PFSK-1 (cell line): ENCODE results near the gene SLC9A2.

Experiments used
- POLR2AphosphoS5 ChIP-seq: IDR thresholded peaks from 2 replicates; pipeline ENCODE4 v1.6.1; 2012; ENCODE audit warnings: low read depth, mild to moderate bottlenecking, control low read depth, low read length, moderate library complexity
- REST ChIP-seq, 2 experiments: IDR thresholded peaks; 2 replicates each; pipeline versions ENCODE4 v1.6.1 to v1.8.0; 2011 to 2012; ENCODE audit warnings: low read depth in 2 of 2, low read length in 2 of 2, control low read depth in 1 of 2, inconsistent platforms in 1 of 2, mild to moderate bottlenecking in 1 of 2, moderate library complexity in 1 of 2; ENCODE audit not compliant: insufficient read depth in 1 of 2
- TAF1 ChIP-seq: IDR thresholded peaks from 2 replicates; pipeline ENCODE4 v1.6.1; 2012; ENCODE audit warnings: low read length, control low read depth, borderline replicate concordance; ENCODE audit not compliant: insufficient read depth

- TF ChIP-seq POLR2AphosphoS5 (no peak), REST (IDR thresholded peaks at IDR 0.05; ENCODE audit: insufficient read depth in 1 of 2, low read depth in 2 of 2, low read length in 2 of 2) (no peak), TAF1 (no peak)
Measured at GRCh38 chr2:102630458-102630857, 11.1 kb downstream of the SLC9A2 start.
